HFFc6 (cell line): ENCODE measurements around the gene IL17RD. TPM values are rescaled to one million over a fixed set of nuclear protein-coding genes. Genes with fewer than 3 reads are reported as not detected.

Source experiments
- DNase-seq: peaks from one replicate; pipeline ENCODE4 v3.0.0-alpha.2; 2018
- H3K27ac Mint-ChIP-seq: 2 replicates; pipeline ENCODE4 v1.8.0; 2020; ENCODE audit warnings: mild to moderate bottlenecking, mixed read lengths
- H3K27me3 Mint-ChIP-seq: 2 replicates; pipeline ENCODE4 v1.8.0; 2021; ENCODE audit warnings: mild to moderate bottlenecking, moderate library complexity, mixed read lengths; ENCODE audit not compliant: insufficient read depth
- H3K36me3 Mint-ChIP-seq: 2 replicates; pipeline ENCODE4 v1.8.0; 2021; ENCODE audit warnings: low read depth, mixed read lengths
- H3K4me1 Mint-ChIP-seq: 2 replicates; pipeline ENCODE4 v1.8.0; 2020; ENCODE audit warnings: low read depth, mixed read lengths
- H3K4me3 Mint-ChIP-seq: 2 replicates; pipeline ENCODE4 v1.8.0; 2020; ENCODE audit warnings: mild to moderate bottlenecking, moderate library complexity, mixed read lengths
- H3K9me3 Mint-ChIP-seq: 2 replicates; pipeline ENCODE4 v1.8.0; 2020; ENCODE audit warnings: mild to moderate bottlenecking, mixed read lengths
- CTCF ChIP-seq: fragments of 200-600 bp; sonication (generic); IDR thresholded peaks from 2 replicates; pipeline ENCODE4 v1.5.0; 2021; ENCODE audit warnings: antibody characterized with exemption, mild to moderate bottlenecking
- total RNA-seq, 6 experiments: library from RNA; stranded (reverse); fragmentation: NEBNext Ultra II Directional; extraction: Animal tissue kit (Norgen Biotek cat#: 25700); gene quantifications; 2 replicates in 1 of 6; 3 replicates in 5 of 6; pipeline ENCODE4 v1.2.3, GENCODE V29; 2021

The IL17RD gene
- total RNA-seq, 6 experiments from 2014 or later: 0.05 to 0.26 (median 0.13) TPM; not detected in 2

GRCh38 chr3:57164217-57164656 is 916 bp downstream of the IL17RD start:
- Mint-ChIP-seq H3K36me3 (no peaks in the 10 kb centered on the region), H3K4me3 (peak overlapping the region; percentile 84), H3K9me3 (no peaks in the 10 kb centered on the region), H3K27me3 (peaks cover 50% of the 10 kb centered on the region), H3K27ac (no peak overlapping the region), H3K4me1 (peaks cover 13% of the 10 kb centered on the region)
- DNase-seq: no peak
- TF ChIP-seq CTCF: no peak

- no peak for DNase-seq
- H3K4me1 Mint-ChIP-seq: peaks cover 16% of the 10 kb centered on the region
- no peak overlapping the region for H3K27ac Mint-ChIP-seq
- TF ChIP-seq CTCF: no peak
- H3K27me3 Mint-ChIP-seq: peaks cover 53% of the 10 kb centered on the region
- no peaks in the 10 kb centered on the region for H3K9me3 Mint-ChIP-seq
- no peaks in the 10 kb centered on the region for H3K36me3 Mint-ChIP-seq
- no peak overlapping the region for H3K4me3 Mint-ChIP-seq
Measured at GRCh38 chr3:57163751-57164150, 1.4 kb downstream of the IL17RD start.

- H3K9me3 Mint-ChIP-seq: no peaks in the 10 kb centered on the region
- H3K27me3 Mint-ChIP-seq: peaks cover 48% of the 10 kb centered on the region
- H3K4me1 Mint-ChIP-seq: peaks cover 16% of the 10 kb centered on the region
- H3K4me3 Mint-ChIP-seq: no peak overlapping the region
- DNase-seq: no peak
- no peak for TF ChIP-seq CTCF
- H3K36me3 Mint-ChIP-seq: no peaks in the 10 kb centered on the region
- H3K27ac Mint-ChIP-seq: no peak overlapping the region
Measured at GRCh38 chr3:57161915-57162314, 3.2 kb downstream of the IL17RD start.

- no peak for DNase-seq
- no peaks in the 10 kb centered on the region for H3K36me3 Mint-ChIP-seq
- TF ChIP-seq CTCF: no peak
- H3K4me3 Mint-ChIP-seq: no peak overlapping the region
- H3K27me3 Mint-ChIP-seq: peaks cover 44% of the 10 kb centered on the region
- no peaks in the 10 kb centered on the region for H3K9me3 Mint-ChIP-seq
- H3K27ac Mint-ChIP-seq: no peak overlapping the region
- peaks cover 16% of the 10 kb centered on the region for H3K4me1 Mint-ChIP-seq
Measured at GRCh38 chr3:57160765-57161538, 4.2 kb downstream of the IL17RD start.

DNA sequence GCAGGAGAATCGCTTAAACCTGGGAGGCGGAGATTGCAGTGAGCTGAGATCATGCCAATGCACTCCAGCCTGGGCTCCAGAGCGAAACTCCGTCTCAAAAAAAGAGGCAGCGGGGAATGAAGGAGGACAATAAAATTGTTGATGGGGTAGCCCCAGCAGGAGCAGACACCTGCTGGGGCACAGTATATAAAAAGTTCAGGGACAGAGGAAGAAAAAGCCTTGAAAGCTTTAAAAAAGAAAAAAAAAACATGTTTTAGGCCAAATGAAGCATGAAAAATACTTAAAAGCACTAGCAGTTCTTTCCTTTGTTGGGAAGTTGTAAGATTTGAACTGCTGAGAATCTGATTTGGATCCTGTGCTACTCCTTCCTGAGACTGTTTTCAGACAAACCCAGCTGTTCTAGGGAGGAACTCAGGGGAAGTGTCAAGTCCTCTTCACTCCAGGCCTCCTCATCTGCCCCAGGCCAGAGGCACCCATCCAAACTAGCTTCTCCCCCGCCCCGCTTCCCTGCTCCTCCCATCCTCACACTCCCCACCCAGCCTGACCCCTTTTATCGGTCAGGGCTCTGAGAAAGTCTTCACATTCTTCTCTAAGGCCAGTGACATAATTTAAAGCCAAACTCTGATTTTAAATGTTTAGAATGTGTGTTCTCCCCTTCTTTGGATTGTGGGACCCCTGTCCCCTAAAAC is 4.9 kb downstream of the IL17RD start:
- H3K4me1 Mint-ChIP-seq: peaks cover 16% of the 10 kb centered on the region
- H3K4me3 Mint-ChIP-seq: no peak overlapping the region
- DNase-seq: no peak
- no peak for TF ChIP-seq CTCF
- H3K36me3 Mint-ChIP-seq: no peaks in the 10 kb centered on the region
- peaks cover 42% of the 10 kb centered on the region for H3K27me3 Mint-ChIP-seq
- no peak overlapping the region for H3K27ac Mint-ChIP-seq
- no peaks in the 10 kb centered on the region for H3K9me3 Mint-ChIP-seq
